HuH-7.5 (cell line): ENCODE measurements around the gene RAI1.

Source experiments
- DNase-seq: peaks from one replicate; pipeline ENCODE4 v3.0.0; 2011; ENCODE audit warnings: low spot score

RAI1 gene

GRCh38 chr17:17698371-17698770 lies 17.1 kb downstream of the RAI1 start:
- DNase-seq: no peak

DNA sequence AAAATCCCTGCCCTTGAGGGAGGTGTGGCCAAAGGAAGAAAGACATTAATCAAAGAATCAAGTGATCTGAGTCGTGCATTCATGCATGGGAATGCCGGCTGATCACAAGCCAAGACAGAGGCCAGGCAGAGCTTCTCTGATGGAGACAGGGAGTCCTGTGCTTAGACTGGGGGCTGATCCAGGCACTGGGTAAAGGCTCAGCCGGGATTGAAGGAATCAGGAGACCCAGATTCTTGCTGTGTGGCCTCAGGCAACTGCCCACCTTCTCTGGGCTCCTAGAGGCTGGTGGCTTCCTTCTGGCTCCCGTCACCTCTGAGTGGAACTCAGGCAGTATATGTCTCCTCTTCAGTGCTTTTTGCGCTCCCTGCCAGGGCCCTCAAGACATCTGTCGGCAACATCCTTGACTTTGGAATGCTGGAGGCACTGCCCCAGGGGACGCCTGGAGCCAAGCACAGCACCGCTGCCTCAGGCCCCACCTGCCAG lies 17.7 kb downstream of the RAI1 start:
- DNase-seq: no peak

DNA sequence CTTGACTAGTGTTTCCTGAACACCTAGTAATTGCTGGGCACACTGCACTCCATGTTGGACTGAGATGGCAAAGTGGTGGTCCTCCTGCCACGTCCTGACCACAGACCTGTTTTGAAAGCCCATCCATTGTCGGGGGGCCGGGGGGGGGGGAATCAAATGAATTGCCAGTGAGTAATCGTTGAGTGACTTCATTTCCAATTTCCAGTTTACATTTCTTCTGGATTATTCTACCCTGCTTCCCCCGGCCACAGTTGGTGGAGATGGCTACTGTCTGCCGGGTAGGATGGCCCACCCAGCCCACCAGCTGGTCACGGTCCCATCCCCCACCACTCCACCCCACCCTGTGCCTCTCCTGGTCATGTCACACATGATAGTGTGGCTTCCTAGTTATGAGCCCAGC lies 18.2 kb downstream of the RAI1 start:
- DNase-seq: no peak

DNA sequence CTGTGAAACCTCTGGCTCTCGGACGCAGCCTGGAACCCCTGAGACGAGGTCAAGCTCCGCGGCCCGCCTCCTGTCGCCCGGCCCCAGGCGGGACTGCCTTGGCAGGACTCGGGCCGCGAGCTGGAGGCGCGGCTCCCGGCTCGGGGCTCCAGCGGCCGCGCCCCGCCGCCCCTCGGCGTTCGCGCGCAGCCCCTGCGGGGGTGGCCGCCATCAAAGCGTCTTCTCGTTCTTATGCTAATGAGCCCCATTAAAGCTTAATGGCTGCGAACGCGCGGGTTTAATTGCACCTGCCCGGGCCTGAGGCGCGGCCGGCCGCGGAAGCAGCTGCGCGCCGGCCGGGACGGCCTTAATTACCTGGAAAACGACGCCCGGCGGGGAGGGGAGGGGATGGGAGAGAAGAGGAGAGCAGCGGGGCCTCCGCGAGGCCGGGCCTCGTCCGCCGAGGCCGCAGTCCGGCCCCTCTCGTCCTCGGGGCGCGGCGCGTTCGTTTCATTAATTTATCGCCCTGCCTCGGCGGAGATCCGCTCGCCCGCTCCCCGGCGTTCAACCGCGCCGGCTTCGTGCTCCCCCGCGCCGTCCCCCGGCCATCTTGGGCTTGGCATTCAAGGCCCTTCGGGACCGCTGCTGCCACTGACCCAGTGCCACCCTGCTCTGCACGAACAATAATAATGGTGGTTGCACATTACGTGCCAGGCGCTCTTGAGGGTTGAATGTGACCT lies 19.2 kb downstream of the RAI1 start:
- DNase-seq: no peak

DNA sequence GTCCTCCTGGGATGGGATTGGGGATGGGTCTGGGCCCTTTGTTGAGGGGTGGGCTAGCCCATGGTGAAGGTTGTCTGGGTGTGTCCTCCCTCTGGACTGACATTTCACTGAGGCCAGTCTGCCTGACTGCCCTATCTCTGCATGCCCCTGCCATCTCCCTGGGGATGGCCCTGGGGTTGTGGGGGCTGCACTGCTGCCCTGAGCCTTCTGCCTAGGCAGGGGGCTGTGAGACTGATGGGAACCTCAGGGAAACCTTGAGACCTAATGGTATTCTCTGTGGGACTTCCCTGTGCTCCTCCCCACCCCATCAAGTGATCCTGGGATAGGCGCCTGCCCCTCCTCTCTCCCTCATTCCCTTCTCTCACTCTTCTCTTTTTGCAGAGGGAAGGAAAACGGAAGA lies 19.9 kb downstream of the RAI1 start:
- no peak for DNase-seq

DNA sequence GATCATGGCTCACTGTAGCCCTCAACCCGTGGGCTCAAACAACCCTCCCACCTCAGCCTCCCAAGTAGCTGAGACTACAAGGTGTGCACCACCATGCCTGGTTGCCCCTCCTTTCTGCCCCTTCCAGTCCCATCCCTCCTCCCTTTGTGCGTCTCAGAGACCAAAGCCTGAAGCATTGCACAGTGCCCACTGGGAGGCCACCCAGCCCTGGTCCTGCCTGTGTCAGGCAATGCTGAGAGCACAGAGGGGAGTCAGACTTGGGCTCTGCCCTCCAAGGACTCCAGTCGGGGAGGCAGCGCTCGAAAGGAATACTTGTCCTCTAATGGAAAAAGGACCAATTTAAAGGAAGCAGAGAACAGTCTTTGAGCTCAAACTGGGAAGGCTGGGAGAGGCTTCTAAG lies 20.4 kb downstream of the RAI1 start:
- no peak for DNase-seq

- DNase-seq: no peak
These were observed 21.3 kb downstream of the RAI1 start for GRCh38 chr17:17702449-17703139.

DNA sequence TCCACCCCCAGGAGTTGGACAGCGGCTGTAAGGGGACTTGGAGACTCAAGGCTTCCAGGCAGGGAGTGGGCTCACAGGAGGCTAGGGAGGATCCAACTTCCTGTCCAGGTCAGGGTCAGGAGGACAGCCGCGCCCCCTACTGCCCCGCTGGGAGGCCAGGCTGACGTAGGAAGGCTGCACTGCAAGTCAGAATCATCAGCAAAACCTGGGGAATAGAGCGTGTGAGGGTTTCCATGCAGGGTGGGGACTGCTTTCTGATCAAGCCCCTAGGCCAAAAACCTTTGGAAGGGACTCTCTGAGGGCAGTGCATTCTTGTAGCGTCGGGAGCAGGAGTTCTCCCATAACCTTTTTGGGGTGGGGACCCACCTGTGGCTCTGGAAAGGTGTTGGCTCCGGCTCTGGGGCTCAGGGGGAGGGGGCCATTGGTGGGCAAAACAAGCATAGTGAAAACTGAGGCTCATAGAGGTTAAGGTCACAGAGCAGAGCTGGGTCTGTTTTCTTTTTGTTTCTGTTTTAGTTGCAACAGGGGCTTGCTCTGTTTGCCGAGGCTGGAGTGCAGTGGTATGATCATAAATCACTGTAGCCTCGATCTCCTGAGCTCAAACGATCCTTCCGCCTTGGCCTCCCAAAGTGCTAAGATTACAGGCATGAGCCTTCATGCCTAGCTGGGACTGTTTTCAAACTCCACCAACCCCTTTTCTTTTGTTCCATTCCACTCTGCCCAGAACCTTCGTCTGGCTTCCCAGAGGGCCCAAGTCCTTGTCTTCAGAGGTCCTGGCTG lies 22.1 kb downstream of the RAI1 start:
- peak; percentile 75 for DNase-seq

DNA sequence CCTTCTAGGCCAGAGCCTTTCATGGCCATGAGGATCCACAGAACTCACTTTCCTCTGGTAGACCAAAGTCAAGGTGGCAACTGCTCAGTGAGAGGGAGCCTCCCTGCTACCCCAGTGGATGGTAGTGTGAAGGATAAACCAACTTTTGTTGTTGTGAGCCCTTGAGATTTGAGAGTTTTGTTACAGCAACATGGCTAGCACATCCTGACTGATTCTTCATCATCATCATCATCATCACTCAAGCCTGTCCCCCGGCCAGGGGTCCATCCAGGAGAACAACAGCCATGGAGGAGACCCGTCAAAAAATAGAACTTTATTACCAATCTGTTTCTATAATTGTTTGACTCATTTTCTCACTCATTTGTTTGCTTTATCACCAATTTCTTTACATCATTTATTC lies 23.7 kb downstream of the RAI1 start:
- no peak for DNase-seq

DNA sequence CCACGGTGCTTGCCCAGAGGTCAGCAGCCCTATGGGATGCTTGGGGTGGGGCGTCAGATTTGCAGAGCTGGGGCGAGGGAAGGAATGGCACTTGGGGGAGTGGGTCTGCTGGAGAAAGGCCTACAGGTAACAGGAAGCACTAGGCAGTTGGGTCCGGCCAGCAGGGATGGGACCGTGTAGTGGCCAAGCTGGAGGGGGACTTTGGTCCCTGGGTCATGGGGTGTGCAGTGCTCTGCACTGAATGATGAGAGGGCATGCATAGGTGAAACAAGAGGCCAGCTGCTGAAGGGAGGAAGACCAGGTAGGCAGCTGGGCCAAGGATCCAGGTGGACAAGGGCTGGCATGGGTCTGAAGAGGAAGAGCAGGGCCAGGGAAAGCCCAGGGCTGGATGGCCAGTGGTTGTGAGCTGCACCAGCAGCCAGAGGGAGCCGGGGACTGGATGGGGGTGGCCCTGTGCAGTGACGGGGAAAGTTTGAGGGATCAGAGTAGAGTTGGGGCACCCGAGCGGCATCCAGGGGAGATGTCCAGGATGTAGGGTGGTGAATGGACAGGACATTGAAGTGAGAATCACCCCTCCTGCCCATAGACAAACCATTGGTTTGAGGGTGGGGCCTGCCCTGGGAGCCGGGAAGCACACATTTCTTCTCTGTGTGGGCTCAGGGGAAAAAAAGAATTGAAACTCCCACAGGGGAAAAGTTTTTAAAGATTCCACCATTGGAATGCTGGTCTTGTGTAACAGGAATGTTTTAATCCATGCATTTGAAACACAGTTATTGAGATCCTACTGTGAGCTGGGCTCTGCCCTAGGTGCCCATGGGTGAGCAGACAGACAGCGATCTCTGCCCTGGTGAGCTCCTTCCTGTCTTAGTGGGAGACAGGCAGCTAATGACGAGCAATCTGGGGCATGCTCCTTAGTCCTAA lies 25.1 kb downstream of the RAI1 start:
- no peak for DNase-seq

- DNase-seq: no peak
These were observed 27.0 kb downstream of the RAI1 start for GRCh38 chr17:17708295-17708694.

GRCh38 chr17:17708816-17709215 lies 27.6 kb downstream of the RAI1 start:
- no peak for DNase-seq

DNA sequence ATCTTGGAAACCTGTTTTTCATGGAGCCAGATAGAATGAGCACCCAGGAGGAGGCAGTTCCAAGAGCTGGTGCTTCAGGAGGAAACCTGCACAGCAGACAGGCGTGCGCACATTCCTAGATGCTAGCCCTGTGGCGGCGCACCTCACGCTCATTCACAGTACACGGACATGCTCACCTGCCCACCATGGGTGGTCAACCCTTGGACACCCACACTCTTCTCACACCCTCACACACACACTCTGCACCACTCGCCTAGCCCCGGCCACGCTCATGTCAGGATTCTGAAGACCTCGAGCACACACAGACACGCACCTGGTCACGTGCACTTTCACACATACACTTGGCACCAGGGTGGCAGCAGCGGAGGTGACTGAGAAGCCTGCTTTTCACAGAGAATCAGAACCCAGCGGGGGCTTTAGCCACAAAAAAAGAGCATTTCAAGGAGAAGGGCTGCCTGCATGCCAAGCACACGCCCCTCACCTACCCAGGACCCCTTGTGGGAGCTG lies 28.6 kb downstream of the RAI1 start:
- DNase-seq: no peak

DNA sequence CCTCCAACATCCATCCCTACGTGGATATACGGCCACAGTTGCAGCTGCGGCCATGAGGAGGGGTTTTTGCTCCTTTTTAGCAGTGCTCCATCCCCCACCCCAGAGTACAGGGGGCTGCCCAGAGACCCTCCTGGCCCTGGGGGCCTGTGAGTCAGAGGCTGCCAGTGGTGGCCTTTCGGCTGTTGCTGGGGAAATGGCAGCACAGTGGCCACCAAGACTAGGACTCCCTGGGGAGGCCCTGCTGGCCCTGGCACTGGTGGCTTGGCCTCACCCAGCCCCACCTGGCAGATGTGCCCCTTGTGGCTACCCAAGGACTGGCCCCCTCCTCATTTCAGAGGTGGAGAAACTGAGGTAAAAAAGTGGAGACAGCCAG lies 29.1 kb downstream of the RAI1 start:
- DNase-seq: no peak

- DNase-seq: peak; percentile 88
These were observed 29.7 kb downstream of the RAI1 start for GRCh38 chr17:17710728-17711541.

GRCh38 chr17:17711641-17712162 lies 30.4 kb downstream of the RAI1 start:
- DNase-seq: no peak

GRCh38 chr17:17712268-17712924 lies 31.1 kb downstream of the RAI1 start:
- DNase-seq: no peak

DNA sequence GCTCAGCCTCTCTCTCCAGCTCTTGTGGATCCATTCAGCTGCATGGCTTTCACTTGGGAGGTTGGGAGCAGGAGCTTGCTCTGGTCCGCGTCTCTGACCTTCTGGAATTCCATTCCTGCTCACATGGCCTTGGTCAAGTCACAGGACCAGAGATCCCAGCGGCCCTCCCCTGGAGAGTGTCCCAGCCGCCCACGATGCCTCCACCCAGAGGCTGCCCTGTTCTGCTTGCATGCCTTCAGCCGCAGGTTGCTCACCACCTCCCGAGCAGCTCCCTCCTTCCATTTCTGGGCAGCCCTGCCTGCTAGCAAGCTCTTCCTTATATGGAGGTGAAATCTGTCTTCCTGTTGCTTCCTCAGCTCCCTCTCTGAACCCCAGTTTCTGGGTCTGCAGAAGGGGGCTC lies 32.6 kb downstream of the RAI1 start:
- no peak for DNase-seq

- DNase-seq: no peak
These were observed 33.1 kb downstream of the RAI1 start for GRCh38 chr17:17714261-17714866.

GRCh38 chr17:17714879-17715278 lies 33.6 kb downstream of the RAI1 start:
- DNase-seq: no peak
